HepG2 (cell line): Measurements from ENCODE around the gene IQSEC1. TPM values are rescaled to one million over a fixed set of nuclear protein-coding genes. Genes with fewer than 3 reads are reported as not detected.
A peak's percentile ranks its signal among the peaks of the same experiment; 100 is the strongest.

Experiments
- ATRX ChIP-seq: sonication (generic); formaldehyde crosslinking; IDR thresholded peaks from 2 replicates; pipeline ENCODE4 v1.4.0; 2020; ENCODE audit warnings: missing genetic modification reagents, borderline replicate concordance
- BORCS8-MEF2B ChIP-seq: sonication (generic); formaldehyde crosslinking; IDR thresholded peaks from 2 replicates; pipeline ENCODE4 v1.8.0; 2022; ENCODE audit warnings: mild to moderate bottlenecking, missing genetic modification reagents
- CENPX ChIP-seq: sonication (generic); formaldehyde crosslinking; IDR thresholded peaks from 2 replicates; pipeline ENCODE4 v1.9.0; 2021; ENCODE audit warnings: mild to moderate bottlenecking, missing genetic modification reagents, moderate library complexity
- ETV6 ChIP-seq: sonication (generic); formaldehyde crosslinking; conservative IDR thresholded peaks from 2 replicates; pipeline ENCODE4 v1.4.0; 2020; ENCODE audit warnings: missing genetic modification reagents
- FOXK2 ChIP-seq: fragments of 450-650 bp; IDR thresholded peaks from 2 replicates; pipeline ENCODE4 v1.6.1; 2016
- HNF4G ChIP-seq, 2 experiments: sonication (generic) in 1 of 2; formaldehyde crosslinking in 1 of 2; IDR thresholded peaks; 2 replicates each; pipeline versions ENCODE4 v1.4.0 to v1.6.1; 2011 to 2020; ENCODE audit warnings: borderline replicate concordance in 2 of 2, low read depth in 2 of 2, mild to moderate bottlenecking in 2 of 2, low read length in 1 of 2, missing genetic modification reagents in 1 of 2, moderate library complexity in 1 of 2
- MLLT10 ChIP-seq: sonication (generic); formaldehyde crosslinking; IDR thresholded peaks from 2 replicates; pipeline ENCODE4 v1.4.0; 2020; ENCODE audit warnings: missing genetic modification reagents
- NFIB ChIP-seq: sonication (generic); formaldehyde crosslinking; IDR thresholded peaks from 2 replicates; pipeline ENCODE4 v1.9.0; 2021; ENCODE audit warnings: missing genetic modification reagents, mild to moderate bottlenecking, borderline replicate concordance
- RFX3 ChIP-seq: IDR thresholded peaks from 2 replicates; pipeline ENCODE4 v1.6.1; 2016; ENCODE audit warnings: missing biosample characterization, missing genetic modification reagents
- SRSF1 ChIP-seq: fragments of 200-400 bp; formaldehyde crosslinking; optimal IDR thresholded peaks from 2 replicates; pipeline ENCODE3; 2017; ENCODE audit warnings: mild to moderate bottlenecking, low read depth, low read length, moderate library complexity
- TARDBP ChIP-seq: sonication (generic); formaldehyde crosslinking; IDR thresholded peaks from 2 replicates; pipeline ENCODE4 v1.8.0; 2022; ENCODE audit warnings: mild to moderate bottlenecking, missing genetic modification reagents
- TEAD2 ChIP-seq: sonication (generic); formaldehyde crosslinking; IDR thresholded peaks from 2 replicates; pipeline ENCODE4 v1.9.0; 2021; ENCODE audit warnings: missing genetic modification reagents
- ZFP36 ChIP-seq: fragments of 150-350 bp; IDR thresholded peaks from 2 replicates; pipeline ENCODE4 v1.6.1; 2018; ENCODE audit warnings: borderline replicate concordance, low read length, low read depth; ENCODE audit not compliant: partially characterized antibody
- ZFP90 ChIP-seq: sonication (generic); formaldehyde crosslinking; IDR thresholded peaks from 2 replicates; pipeline ENCODE4 v1.8.0; 2022; ENCODE audit warnings: missing genetic modification reagents, mild to moderate bottlenecking, inconsistent platforms, borderline replicate concordance
- ZKSCAN5 ChIP-seq: sonication (generic); formaldehyde crosslinking; IDR thresholded peaks from 2 replicates; pipeline ENCODE4 v1.5.1; 2020; ENCODE audit warnings: mild to moderate bottlenecking, missing genetic modification reagents
- ZNF138 ChIP-seq: sonication (generic); formaldehyde crosslinking; IDR thresholded peaks from 2 replicates; pipeline ENCODE4 v1.5.0; 2020; ENCODE audit warnings: mild to moderate bottlenecking, low read depth, missing genetic modification reagents
- ZNF17 ChIP-seq: sonication (generic); formaldehyde crosslinking; IDR thresholded peaks from 2 replicates; pipeline ENCODE4 v1.5.0; 2020; ENCODE audit warnings: mild to moderate bottlenecking, missing genetic modification reagents
- ZNF234 ChIP-seq: sonication (generic); formaldehyde crosslinking; conservative IDR thresholded peaks from 2 replicates; pipeline ENCODE4 v1.5.1; 2020; ENCODE audit warnings: mild to moderate bottlenecking, missing genetic modification reagents
- ZNF337 ChIP-seq: sonication (generic); formaldehyde crosslinking; IDR thresholded peaks from 2 replicates; pipeline ENCODE4 v1.5.1; 2020; ENCODE audit warnings: missing genetic modification reagents, low read depth, mild to moderate bottlenecking, borderline replicate concordance
- ZNF432 ChIP-seq: sonication (generic); formaldehyde crosslinking; IDR thresholded peaks from 2 replicates; pipeline ENCODE4 v1.5.0; 2020; ENCODE audit warnings: missing genetic modification reagents, mild to moderate bottlenecking, borderline replicate concordance
- ZNF558 ChIP-seq: sonication (generic); formaldehyde crosslinking; IDR thresholded peaks from 2 replicates; pipeline ENCODE4 v1.9.0; 2022; ENCODE audit warnings: mild to moderate bottlenecking, missing genetic modification reagents, borderline replicate concordance
- ZNF629 ChIP-seq: sonication (generic); formaldehyde crosslinking; conservative IDR thresholded peaks from 2 replicates; pipeline ENCODE4 v1.5.0; 2020; ENCODE audit warnings: missing genetic modification reagents
- ZNF703 ChIP-seq: sonication (generic); formaldehyde crosslinking; IDR thresholded peaks from 2 replicates; pipeline ENCODE4 v1.5.1; 2020; ENCODE audit warnings: missing genetic modification reagents, mild to moderate bottlenecking, moderate library complexity, borderline replicate concordance
- ZNF761 ChIP-seq: sonication (generic); formaldehyde crosslinking; conservative IDR thresholded peaks from 2 replicates; pipeline ENCODE4 v1.4.0; 2020; ENCODE audit warnings: mild to moderate bottlenecking, missing genetic modification reagents
- polyA plus RNA-seq, 8 experiments: library from polyadenylated mRNA; depleted of rRNA in 3 of 8; stranded (reverse) in 7 of 8; unstranded in 1 of 8; fragments of >200 nt; fragmentation: Illumina TruSeq in 4 of 8; extraction: Trizol in 4 of 8; gene quantifications; 2 replicates each; pipeline versions ENCODE4 v1.2.1 to v1.2.3, GENCODE V29; 2011 to 2016; ENCODE audit warnings: low read depth in 4 of 8, missing spikeins in 1 of 8, mixed read lengths in 1 of 8; ENCODE audit not compliant: insufficient read depth in 1 of 8
- total RNA-seq, 5 experiments: library from RNA; depleted of rRNA; stranded (reverse); fragments of >200 nt; fragmentation: Illumina TruSeq; extraction: Trizol; gene quantifications; 2 replicates each; pipeline ENCODE4 v1.2.3, GENCODE V29; 2016; ENCODE audit warnings: low read depth in 1 of 5
- TF ChIP-seq, protein P1 (sequence below): IDR thresholded peaks from 2 replicates; pipeline ENCODE4 v1.6.1; 2012; ENCODE audit warnings: inconsistent platforms
- TF ChIP-seq, protein P2 (sequence below): sonication (generic); formaldehyde crosslinking; IDR thresholded peaks from 2 replicates; pipeline ENCODE4 v1.8.0; 2022; ENCODE audit warnings: mild to moderate bottlenecking, missing genetic modification reagents, moderate library complexity
- TF ChIP-seq, protein P3 (sequence below): sonication (generic); formaldehyde crosslinking; IDR thresholded peaks from 2 replicates; pipeline ENCODE4 v1.4.0; 2020; ENCODE audit warnings: missing genetic modification reagents, borderline replicate concordance
- TF ChIP-seq, protein P4 (sequence below): sonication (generic); formaldehyde crosslinking; IDR thresholded peaks from 2 replicates; pipeline ENCODE4 v1.5.1; 2020; ENCODE audit warnings: mild to moderate bottlenecking, missing genetic modification reagents, moderate library complexity

Gene IQSEC1
- total and polyA plus RNA-seq, 2 of the 13 experiments (the other 11 are each of a cell fraction or from before 2014, with no cell fraction given): 17.4 to 20.2 TPM

DNA sequence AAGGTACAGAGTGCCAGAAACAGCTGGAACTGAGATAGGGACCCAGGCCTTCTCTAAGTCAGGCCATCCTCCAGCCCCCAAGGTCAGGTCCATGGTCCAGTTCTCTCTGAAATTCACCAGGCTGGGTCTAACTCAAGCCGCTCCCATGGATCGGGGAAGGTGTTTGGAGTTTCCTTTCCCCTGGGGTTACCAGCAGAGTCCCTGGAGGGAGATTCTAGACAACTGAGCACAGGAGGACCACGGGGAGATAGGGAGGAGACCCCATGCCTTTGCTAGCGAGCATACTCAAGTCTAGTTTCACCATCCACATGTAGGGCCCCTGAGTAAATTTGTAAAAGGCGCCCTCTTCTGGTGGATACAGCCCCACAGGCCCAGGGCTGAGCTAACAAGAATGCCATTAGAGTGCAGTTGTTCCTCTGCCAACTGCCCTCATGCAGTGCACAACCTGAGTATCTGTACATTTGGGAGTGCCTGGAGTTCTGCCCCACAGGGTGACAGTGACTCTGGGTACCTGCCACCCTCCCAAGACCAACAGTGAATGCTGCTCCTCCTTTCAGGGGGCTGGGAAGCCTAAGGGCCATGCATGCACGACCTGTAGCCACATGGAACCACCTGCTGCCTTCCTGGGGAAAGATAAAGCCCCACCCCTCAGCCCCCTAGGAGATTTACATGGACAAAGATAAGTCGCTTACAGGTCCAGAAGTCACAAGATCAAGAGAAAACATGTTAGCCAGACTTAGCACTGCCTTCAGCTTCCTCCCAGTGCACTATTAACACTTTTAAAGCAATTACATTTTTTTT is 89.0 kb downstream of the IQSEC1 start (continued):
- TF ChIP-seq, protein P1, sequence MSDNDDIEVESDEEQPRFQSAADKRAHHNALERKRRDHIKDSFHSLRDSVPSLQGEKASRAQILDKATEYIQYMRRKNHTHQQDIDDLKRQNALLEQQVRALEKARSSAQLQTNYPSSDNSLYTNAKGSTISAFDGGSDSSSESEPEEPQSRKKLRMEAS: peak; percentile 57; the same call in 1 of the 2 replicates
- TF ChIP-seq ZKSCAN5 (CRISPR knock-in tag) (no peak), CENPX (CRISPR knock-in tag) (no peak), ZNF761 (no peak), ZNF629 (CRISPR knock-in tag) (no peak), ZNF234 (CRISPR knock-in tag) (no peak), ZNF337 (CRISPR knock-in tag) (no peak), TEAD2 (CRISPR knock-in tag) (no peak), ZNF432 (CRISPR knock-in tag) (no peak), BORCS8-MEF2B (CRISPR knock-in tag) (no peak), ZFP90 (CRISPR knock-in tag) (no peak), ZNF138 (CRISPR knock-in tag) (no peak), SRSF1 (no peak), ZNF17 (CRISPR knock-in tag) (no peak), ZFP36 (no peak), FOXK2 (no peak), ZNF558 (CRISPR knock-in tag) (no peak), HNF4G (IDR thresholded peaks at IDR 0.05; ENCODE audit: borderline replicate concordance, low read depth, low read length) (0 out of 2 replicates have a peak, but pooled peaks have one; percentile 51), HNF4G (CRISPR knock-in tag; IDR thresholded peaks at IDR 0.05; ENCODE audit: borderline replicate concordance, low read depth) (no peak), ETV6 (CRISPR knock-in tag) (no peak), TARDBP (CRISPR knock-in tag) (no peak), NFIB (CRISPR knock-in tag) (no peak), RFX3 (CRISPR knock-in tag) (no peak), ATRX (CRISPR knock-in tag) (no peak), ZNF703 (CRISPR knock-in tag) (no peak), MLLT10 (CRISPR knock-in tag) (no peak)
- TF ChIP-seq, protein P2, sequence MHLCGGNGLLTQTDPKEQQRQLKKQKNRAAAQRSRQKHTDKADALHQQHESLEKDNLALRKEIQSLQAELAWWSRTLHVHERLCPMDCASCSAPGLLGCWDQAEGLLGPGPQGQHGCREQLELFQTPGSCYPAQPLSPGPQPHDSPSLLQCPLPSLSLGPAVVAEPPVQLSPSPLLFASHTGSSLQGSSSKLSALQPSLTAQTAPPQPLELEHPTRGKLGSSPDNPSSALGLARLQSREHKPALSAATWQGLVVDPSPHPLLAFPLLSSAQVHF (CRISPR knock-in tag): no peak
- TF ChIP-seq, protein P3, sequence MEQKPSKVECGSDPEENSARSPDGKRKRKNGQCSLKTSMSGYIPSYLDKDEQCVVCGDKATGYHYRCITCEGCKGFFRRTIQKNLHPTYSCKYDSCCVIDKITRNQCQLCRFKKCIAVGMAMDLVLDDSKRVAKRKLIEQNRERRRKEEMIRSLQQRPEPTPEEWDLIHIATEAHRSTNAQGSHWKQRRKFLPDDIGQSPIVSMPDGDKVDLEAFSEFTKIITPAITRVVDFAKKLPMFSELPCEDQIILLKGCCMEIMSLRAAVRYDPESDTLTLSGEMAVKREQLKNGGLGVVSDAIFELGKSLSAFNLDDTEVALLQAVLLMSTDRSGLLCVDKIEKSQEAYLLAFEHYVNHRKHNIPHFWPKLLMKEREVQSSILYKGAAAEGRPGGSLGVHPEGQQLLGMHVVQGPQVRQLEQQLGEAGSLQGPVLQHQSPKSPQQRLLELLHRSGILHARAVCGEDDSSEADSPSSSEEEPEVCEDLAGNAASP: no peak
- TF ChIP-seq, protein P4, sequence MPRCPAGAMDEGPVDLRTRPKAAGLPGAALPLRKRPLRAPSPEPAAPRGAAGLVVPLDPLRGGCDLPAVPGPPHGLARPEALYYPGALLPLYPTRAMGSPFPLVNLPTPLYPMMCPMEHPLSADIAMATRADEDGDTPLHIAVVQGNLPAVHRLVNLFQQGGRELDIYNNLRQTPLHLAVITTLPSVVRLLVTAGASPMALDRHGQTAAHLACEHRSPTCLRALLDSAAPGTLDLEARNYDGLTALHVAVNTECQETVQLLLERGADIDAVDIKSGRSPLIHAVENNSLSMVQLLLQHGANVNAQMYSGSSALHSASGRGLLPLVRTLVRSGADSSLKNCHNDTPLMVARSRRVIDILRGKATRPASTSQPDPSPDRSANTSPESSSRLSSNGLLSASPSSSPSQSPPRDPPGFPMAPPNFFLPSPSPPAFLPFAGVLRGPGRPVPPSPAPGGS: no peak
